DMS153 treated with DMSO at 0.1 percent for 48 hours (cell line): ENCODE results near the gene FRMPD4.
"Not testable (repeated sequence)": the region's sequence is repeated elsewhere in the genome, so short reads cannot be mapped to it uniquely, and the experiment has no call there.

ENCODE experiments used
- DNase-seq: peaks from one replicate; lab custom pipeline; 2025; ENCODE audit not compliant: unreplicated experiment; lab: John Stamatoyannopoulos, UW

FRMPD4 gene

GRCh38 chrX:12138361-12139313 is at the start of gene FRMPD4:
Gene FRMPD4 (plus strand): TSS chrX:12138473. CDS start chrX:12138972, 499 bp downstream.
- DNase-seq, result no peak

DNA sequence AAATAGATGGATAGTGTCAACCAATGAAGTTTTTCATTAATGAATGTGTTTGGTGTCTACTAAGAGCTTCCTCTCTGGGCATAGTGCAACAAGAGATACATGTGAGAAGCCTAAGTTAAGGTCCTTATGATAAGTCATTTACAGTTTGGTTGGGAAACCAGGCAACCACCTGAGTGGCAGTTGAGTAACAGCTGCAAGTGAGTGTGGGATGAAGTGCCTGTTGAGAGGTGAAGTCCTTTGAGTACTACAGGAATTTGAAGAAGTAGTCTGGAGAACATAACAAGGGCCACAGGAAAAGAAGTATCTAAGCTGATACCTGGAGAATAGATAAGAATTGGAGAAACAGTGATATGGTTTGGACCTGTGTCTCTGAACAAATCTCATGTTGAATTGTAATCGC is 48.5 kb upstream of the FRMPD4 start:
- no peak for DNase-seq

DNA sequence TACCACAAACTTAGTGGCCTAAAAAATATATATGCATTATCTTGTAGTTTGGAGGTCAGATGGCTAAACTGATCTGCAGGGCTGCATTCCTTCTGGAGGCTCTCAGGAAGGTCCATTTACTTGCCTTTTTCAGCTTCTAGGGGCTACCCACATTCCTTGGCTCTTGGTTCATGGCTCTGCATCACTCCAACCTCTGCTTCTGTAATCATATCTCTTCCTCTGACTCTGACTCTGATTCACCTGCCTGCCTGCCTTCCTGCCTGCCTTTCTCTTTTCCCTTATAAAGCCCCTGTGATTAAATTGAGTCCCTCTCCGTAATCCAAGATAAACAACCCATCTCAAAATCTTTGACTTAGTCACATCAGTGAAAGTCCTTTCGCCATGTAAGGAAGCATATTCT is 25.0 kb upstream of the FRMPD4 start:
- no peak for DNase-seq

DNA sequence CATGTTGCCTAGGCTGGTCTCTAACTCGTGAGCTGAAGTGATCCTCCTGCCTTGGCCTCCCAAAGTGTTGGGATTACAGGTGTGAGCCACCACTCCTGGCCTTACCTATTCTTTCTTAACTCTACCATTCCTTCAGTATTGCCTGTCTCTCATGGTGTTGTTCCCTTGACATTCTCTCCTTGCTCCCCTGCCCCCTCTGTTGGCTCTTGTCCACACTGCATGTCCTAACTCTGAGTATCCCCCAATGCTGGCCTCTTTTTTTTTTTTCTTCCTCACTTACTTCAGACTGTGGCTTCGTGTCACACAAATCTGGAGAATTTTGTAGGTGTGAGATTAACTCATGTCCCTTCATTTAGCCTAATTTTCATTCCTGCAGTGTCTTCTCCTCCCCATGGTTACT is 22.9 kb upstream of the FRMPD4 start:
- no peak for DNase-seq

GRCh38 chrX:12118134-12118533 is 20.1 kb upstream of the FRMPD4 start:
- DNase-seq, result no peak

DNA sequence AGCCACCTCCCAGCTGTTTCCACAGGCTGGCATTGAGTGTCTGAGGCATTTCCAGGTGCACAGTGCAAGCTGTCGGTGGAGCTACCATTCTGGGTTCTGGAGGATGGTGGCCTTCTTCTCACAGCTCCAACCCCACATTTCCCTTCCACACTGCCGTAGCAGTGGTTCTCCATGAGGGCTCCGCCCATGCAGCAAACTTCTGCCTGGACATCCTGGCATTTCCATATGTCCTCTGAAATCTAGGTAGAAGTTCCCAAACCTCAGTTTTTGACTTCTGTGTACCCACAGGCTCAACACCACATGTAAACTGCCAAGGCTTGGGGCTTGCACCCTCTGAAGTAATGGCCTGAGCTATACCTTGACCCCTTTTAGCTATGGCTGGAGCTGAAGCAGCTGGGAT is 10.3 kb upstream of the FRMPD4 start:
- DNase-seq, result no peak

- no peak for DNase-seq
Observed at GRCh38 chrX:12137951-12138360, 317 bp upstream of the FRMPD4 start.

DNA sequence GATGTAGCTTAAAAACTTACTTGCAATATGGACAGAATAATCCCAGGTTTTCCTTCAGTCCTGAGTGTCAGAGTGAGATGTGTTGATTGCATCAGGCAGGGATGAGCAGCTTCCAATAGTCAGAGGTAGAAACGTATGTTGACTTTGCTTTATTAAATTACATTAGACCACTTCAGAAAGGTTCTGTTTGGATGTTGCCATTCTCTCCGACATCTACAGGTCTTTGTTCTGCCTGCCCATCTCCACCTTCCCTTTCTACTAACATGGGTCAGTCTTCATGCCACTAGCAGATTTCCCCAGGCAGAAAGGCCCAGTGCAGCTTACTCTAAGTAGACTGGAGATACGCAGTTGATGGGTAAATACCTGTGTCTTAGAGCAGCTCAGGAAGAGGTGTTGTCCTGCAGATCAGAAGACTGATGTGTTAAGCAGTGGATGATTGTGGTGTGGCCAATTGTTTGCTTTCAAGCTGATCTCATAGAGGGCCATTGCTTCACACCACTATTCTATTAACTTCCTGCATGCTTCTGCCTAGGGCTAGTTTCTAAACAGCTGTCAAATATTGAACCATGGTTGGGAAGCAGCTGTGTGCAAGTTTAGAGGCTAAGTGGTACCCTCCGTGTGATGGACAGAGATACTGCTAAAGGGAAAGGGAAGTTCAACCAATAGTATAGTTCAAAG is 1.8 kb downstream of the FRMPD4 start:
- no peak for DNase-seq

DNA sequence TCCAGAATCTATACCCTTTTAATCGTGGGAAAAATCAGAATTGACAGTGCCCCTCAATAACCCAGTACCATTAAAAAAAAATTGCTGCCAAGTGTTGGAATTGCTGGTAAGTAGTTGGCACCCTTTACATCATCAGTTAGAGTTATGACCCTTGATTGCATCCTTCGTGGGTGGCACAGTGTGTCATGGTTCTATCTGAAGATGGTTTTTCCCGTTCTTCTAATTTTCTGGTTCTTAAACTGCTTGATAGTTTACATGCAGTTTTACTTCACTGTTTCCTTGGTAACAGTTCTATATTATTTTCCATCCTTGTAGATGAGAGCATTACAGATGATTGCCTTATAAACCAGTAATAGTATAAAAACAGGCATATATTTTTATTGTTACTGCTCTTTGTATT is 3.2 kb downstream of the FRMPD4 start:
- no peak for DNase-seq

GRCh38 chrX:12142661-12143060 is 4.4 kb downstream of the FRMPD4 start:
- DNase-seq, result no peak

- no peak for DNase-seq
Observed at GRCh38 chrX:12145402-12145801, 7.1 kb downstream of the FRMPD4 start.

DNA sequence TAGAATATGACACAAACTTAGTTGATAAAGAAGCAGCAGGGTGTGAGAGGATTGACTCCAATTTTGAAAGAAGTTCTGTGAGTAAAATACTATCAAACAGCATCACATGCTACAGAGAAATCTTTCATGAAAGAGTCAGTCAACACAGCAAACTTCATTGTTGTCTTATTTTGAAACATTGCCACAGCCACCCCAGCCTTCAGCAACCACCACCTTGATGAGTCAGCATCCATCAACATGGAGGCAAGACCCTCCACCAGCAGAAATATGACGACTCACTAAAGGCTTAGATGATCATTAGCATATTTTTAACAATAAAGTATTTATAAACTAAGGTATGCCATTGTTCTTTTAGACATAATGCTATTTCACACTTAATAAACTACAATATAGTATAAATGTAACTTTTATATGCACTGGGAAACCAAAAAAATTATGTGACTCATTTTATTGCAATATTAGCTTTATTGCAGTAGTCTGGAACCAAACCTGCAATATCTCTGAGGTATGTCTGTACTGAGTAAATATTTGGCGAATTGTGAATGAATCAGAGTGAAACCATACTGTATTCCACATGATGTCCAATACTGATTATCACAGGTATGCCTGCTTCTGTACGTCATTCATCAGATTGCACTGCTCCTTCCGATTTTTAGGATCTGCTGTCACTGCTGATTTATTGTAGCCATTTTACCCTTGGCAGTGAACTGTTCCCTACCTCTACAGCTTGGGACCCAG is 11.6 kb downstream of the FRMPD4 start:
- DNase-seq, result no peak

DNA sequence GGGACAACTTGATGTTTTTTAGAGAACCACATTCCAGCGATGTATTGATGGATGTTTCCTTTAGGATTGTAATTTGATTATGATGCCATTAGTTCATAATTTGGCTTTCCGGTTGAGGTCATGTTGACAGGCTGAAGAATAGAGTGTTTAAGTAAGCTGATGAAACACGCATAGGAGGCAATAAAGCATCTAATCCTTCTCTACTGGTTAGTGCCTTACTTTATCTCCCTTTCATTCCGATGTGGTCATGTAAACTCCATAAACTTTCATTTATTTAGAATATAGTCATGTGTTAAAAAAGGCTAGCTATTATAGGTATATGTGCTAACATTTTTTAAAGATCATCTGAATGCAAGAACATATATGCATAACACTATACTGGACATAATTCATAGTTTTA is 15.0 kb downstream of the FRMPD4 start:
- no peak for DNase-seq

DNA sequence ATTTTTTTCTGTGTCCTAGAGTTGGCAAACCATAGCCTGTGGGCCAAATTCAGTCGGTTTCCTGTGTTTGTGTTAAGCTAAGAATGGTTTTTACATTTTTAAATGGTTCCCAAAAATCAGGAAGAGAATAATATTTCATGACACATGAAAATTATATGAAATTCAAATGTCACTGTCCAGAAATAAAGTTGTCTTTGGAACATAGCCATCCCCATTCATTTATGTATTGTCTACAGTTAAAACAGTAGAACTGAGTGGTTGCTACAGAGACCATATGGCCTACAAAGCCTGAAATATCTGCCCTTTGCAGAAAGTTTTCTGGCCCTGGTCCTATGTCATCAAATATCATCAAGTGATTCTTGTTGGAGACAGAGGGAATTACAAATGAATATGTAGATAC is 15.5 kb downstream of the FRMPD4 start:
- no peak for DNase-seq

- DNase-seq, result no peak
Observed at GRCh38 chrX:12159799-12160198, 21.5 kb downstream of the FRMPD4 start.

DNA sequence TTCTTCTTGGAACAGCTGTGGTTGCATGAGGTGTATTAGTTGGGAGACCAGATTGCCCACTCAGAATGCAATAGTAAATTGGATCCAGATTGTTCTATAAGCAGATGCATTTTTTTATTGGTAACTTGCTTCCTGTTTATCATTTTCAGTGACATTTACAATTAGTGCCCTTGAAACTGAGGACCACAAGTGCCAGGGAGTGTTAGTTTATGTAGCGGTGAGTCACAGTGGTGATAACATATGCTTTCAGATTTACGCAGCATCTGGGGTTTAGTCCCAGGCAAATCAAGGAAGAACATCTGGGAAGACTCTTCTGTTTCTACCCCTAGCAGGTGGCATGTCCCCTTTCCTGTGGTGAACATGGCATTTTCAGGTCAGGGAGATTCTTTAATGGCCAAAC is 24.1 kb downstream of the FRMPD4 start:
- no peak for DNase-seq

DNA sequence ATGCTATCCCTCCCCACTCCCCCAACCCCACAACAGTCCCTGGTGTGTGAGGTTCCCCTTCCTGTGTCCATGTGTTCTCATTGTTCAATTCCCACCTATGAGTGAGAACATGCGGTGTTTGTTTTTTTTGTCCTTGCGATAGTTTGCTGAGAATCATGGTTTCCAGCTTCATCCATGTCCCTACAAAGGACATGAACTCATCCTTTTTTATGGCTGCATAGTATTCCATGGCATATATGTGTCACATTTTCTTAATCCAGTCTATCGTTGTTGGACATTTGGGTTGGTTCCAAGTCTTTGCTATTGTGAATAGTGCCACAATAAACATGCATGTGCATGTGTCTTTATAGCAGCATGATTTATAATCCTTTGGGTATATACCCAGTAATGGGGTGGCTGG is 25.9 kb downstream of the FRMPD4 start:
- not testable (repeated sequence) for DNase-seq

GRCh38 chrX:12170755-12171154 is 32.5 kb downstream of the FRMPD4 start:
- DNase-seq, result no peak

DNA sequence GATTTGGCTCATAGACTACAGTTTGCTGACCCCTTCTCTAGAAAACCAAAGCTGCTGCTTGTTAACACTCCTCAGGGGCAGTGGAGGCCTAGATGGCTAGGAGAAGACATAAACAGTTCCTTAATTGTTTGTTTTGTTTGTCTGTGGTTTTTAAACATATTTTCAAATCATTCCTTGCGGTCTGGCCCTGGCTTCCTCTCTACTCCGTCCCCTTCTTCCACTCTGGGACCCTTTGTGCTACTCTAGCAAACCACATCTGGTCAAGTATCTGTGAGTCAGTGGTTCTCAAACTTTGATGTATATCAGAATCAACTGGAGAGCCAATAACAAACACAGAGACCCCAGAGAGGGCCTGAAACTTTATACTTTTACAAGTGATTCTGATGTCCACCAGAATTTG is 36.1 kb downstream of the FRMPD4 start:
- no peak for DNase-seq

DNA sequence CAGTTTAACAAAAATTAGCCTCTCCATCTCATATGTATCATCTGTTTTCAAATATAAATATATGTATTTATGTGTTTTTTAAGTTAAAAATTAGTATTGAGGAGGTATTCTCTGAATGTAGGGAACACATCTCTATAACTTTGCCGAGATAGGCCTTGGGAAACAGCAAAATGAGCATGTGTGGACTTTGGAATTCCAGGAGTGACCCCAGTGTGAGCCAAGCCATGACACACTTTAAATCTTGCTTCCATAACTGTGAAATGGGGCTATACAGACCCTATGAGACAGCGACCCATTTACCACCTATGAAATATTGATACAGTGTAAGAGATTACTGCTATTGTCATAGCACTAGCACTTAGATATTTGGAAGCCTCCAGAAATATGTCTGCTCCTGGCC is 58.8 kb downstream of the FRMPD4 start:
- no peak for DNase-seq

GRCh38 chrX:12206413-12206812 is 68.1 kb downstream of the FRMPD4 start:
- DNase-seq, result no peak
